GM19395 (cell line): ENCODE results near the gene YAP1.

Experiments used
- ATAC-seq: cut with Tn5 transposase; IDR thresholded peaks from one replicate; pipeline ENCODE4 v1.9.1; 2021; ENCODE audit warnings: mild to moderate bottlenecking, moderate library complexity; ENCODE audit not compliant: unreplicated experiment

YAP1 gene

GRCh38 chr11:102109896-102110760 lies at the start of gene YAP1:
YAP1 (plus strand) TSS chr11:102110447; CDS start chr11:102110849, 402 bp downstream.
- ATAC-seq = peak; percentile 93

GRCh38 chr11:102061276-102061675 lies 49.0 kb upstream of the YAP1 start:
- no peak for ATAC-seq

GRCh38 chr11:102062106-102062505 lies 48.1 kb upstream of the YAP1 start:
- ATAC-seq = no peak

- ATAC-seq = no peak
Observed at GRCh38 chr11:102064316-102064715, 45.9 kb upstream of the YAP1 start.

GRCh38 chr11:102070766-102071165 lies 39.5 kb upstream of the YAP1 start:
- no peak for ATAC-seq

- ATAC-seq = no peak
Observed at GRCh38 chr11:102071497-102072472, 38.5 kb upstream of the YAP1 start.

- no peak for ATAC-seq
Observed at GRCh38 chr11:102073253-102073652, 37.0 kb upstream of the YAP1 start.

- no peak for ATAC-seq
Observed at GRCh38 chr11:102079625-102080024, 30.6 kb upstream of the YAP1 start.

- ATAC-seq = no peak
Observed at GRCh38 chr11:102081313-102081712, 28.9 kb upstream of the YAP1 start.

GRCh38 chr11:102085864-102086551 lies 24.2 kb upstream of the YAP1 start:
- no peak for ATAC-seq

- no peak for ATAC-seq
Observed at GRCh38 chr11:102097186-102097585, 13.1 kb upstream of the YAP1 start.

- no peak for ATAC-seq
Observed at GRCh38 chr11:102099755-102100154, 10.5 kb upstream of the YAP1 start.

GRCh38 chr11:102108734-102109440 lies 1.4 kb upstream of the YAP1 start:
- ATAC-seq = no peak

- peak; percentile 28 for ATAC-seq
Observed at GRCh38 chr11:102110761-102111010, 439 bp downstream of the YAP1 start.

- ATAC-seq = no peak
Observed at GRCh38 chr11:102111011-102111786, 952 bp downstream of the YAP1 start.

GRCh38 chr11:102111787-102112508 lies 1.7 kb downstream of the YAP1 start:
- ATAC-seq = no peak

GRCh38 chr11:102112509-102112821 lies 2.2 kb downstream of the YAP1 start:
- ATAC-seq = no peak

GRCh38 chr11:102114032-102114431 lies 3.8 kb downstream of the YAP1 start:
- no peak for ATAC-seq

- no peak for ATAC-seq
Observed at GRCh38 chr11:102115557-102115956, 5.3 kb downstream of the YAP1 start.
